ENCODE results near the gene SVOP. TPM values are rescaled to one million over a fixed set of nuclear protein-coding genes. Genes with fewer than 3 reads are reported as not detected.
"Not testable (repeated sequence)": the region's sequence is repeated elsewhere in the genome, so short reads cannot be mapped to it uniquely, and the experiment has no call there.

SVOP gene
- total and polyA plus RNA-seq, 2 donors from 2014 or later: 0.04 TPM; not detected in 1

- no peak overlapping the region for H3K4me3 ChIP-seq (ENCODE audit: low read length in 3 of 3)
- no peaks in the 10 kb centered on the region for H3K4me1 ChIP-seq (ENCODE audit: control insufficient read depth in 2 of 3, insufficient read depth in 2 of 3, low read depth in 1 of 3, low read length in 3 of 3)
- H3K36me3 ChIP-seq (ENCODE audit: control insufficient read depth in 2 of 3, insufficient read depth in 3 of 3, low read length in 3 of 3): no peaks in the 10 kb centered on the region
- intact Hi-C loops (cut with DNase I): no loop called here
- H3K27me3 ChIP-seq (ENCODE audit: control insufficient read depth, insufficient read depth, low read length): no peaks in the 10 kb centered on the region
- TF ChIP-seq CTCF (IDR thresholded peaks at IDR 0.05; ENCODE audit: borderline replicate concordance, extremely low read depth, insufficient read depth): no peak
- H3K27ac ChIP-seq (ENCODE audit: low read depth in 2 of 2, low read length in 2 of 2): no peak overlapping the region
- no peaks in the 10 kb centered on the region for H3K9me3 ChIP-seq (ENCODE audit: control insufficient read depth in 2 of 3, insufficient read depth in 1 of 3, low read length in 3 of 3)
- no peak overlapping the region for H3K9ac ChIP-seq (ENCODE audit: low read length in 3 of 3)
- DNase-seq (no peak), FAIRE-seq (no peak)
These were observed 16.9 kb downstream of the SVOP start for GRCh38 chr12:109004017-109004416.

GRCh38 chr12:108996320-108996719 is 24.5 kb downstream of the SVOP start:
- no peak for TF ChIP-seq CTCF (IDR thresholded peaks at IDR 0.05; ENCODE audit: borderline replicate concordance, extremely low read depth, insufficient read depth)
- intact Hi-C loops (cut with DNase I): no loop called here
- no peak overlapping the region for H3K9ac ChIP-seq (ENCODE audit: low read length in 3 of 3)
- H3K36me3 ChIP-seq (ENCODE audit: control insufficient read depth in 2 of 3, insufficient read depth in 3 of 3, low read length in 3 of 3): no peaks in the 10 kb centered on the region
- no peaks in the 10 kb centered on the region for H3K4me1 ChIP-seq (ENCODE audit: control insufficient read depth in 2 of 3, insufficient read depth in 2 of 3, low read depth in 1 of 3, low read length in 3 of 3)
- no peak overlapping the region for H3K4me3 ChIP-seq (ENCODE audit: low read length in 3 of 3)
- DNase-seq (no peak), FAIRE-seq (no peak)
- H3K9me3 ChIP-seq (ENCODE audit: control insufficient read depth in 2 of 3, insufficient read depth in 1 of 3, low read length in 3 of 3): no peaks in the 10 kb centered on the region
- no peaks in the 10 kb centered on the region for H3K27me3 ChIP-seq (ENCODE audit: control insufficient read depth, insufficient read depth, low read length)
- no peak overlapping the region for H3K27ac ChIP-seq (ENCODE audit: low read depth in 2 of 2, low read length in 2 of 2)

DNA sequence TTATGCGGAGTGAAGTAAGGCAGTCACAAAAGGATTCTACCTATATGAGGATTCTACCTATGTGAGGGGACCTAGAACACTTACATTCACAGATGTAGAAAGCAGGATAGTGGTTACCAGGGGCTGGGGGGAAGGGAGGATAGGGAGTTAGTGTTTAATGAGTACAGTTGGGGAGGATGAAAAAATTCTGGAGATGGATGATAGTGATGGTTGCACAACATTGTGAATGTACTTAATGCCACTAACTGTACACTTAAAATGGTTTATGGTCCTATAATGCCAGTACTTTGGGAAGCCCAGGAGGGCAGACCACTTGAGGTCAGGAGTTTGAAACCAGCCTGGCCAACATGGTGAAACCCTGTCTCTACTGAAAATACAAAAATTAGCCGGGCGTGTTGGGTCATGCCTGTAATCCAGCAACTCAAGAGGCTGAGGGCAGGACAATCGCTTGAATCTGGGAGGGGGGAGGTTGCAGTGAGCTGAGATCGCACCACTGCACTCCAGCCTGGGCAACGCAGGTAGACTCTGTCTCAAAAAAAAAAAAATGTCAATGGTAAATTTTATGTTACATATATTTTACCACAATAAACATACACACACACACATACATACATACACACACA is 25.4 kb downstream of the SVOP start:
- DNase-seq: no peak
- intact Hi-C loops (cut with DNase I): no loop called here
- Histone ChIP-seq H3K27me3 (ENCODE audit: control insufficient read depth, insufficient read depth, low read length) (no peaks in the 10 kb centered on the region), H3K27ac (ENCODE audit: low read depth in 2 of 2, low read length in 2 of 2) (no peak overlapping the region), H3K36me3 (ENCODE audit: control insufficient read depth in 2 of 3, insufficient read depth in 3 of 3, low read length in 3 of 3) (no peaks in the 10 kb centered on the region), H3K9ac (ENCODE audit: low read length in 3 of 3) (no peak overlapping the region), H3K4me1 (ENCODE audit: control insufficient read depth in 2 of 3, insufficient read depth in 2 of 3, low read depth in 1 of 3, low read length in 3 of 3) (no peaks in the 10 kb centered on the region), H3K9me3 (ENCODE audit: control insufficient read depth in 2 of 3, insufficient read depth in 1 of 3, low read length in 3 of 3) (no peaks in the 10 kb centered on the region), H3K4me3 (ENCODE audit: low read length in 3 of 3) (no peak overlapping the region)
- no peak for FAIRE-seq
- no peak for TF ChIP-seq CTCF (IDR thresholded peaks at IDR 0.05; ENCODE audit: borderline replicate concordance, extremely low read depth, insufficient read depth)

DNA sequence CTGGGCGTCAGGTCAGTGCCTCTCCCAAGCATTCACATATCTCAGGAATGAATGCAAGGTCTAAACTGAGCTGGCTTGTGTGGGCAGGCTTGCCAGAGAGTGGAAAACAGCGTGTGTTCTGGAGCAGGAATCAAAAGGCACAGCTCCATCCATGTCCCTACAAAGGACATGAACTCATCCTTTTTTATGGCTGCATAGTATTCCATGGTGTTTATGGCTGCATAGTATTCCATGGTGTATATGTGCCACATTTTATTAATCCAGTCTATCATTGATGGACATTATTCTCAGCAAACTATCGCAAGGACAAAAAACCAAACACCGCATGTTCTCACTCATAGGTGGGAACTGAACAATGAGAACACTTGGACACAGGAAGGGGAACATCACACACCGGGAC is 30.8 kb downstream of the SVOP start:
- FAIRE-seq; DNase-seq; H3K27me3 ChIP-seq (ENCODE audit: control insufficient read depth, insufficient read depth, low read length): not testable (repeated sequence)

More for the DNA sequence above, 30.8 kb downstream of the SVOP start:
- H3K36me3 ChIP-seq (ENCODE audit: control insufficient read depth in 2 of 3, insufficient read depth in 3 of 3, low read length in 3 of 3); intact Hi-C loops (cut with DNase I); H3K4me3 ChIP-seq (ENCODE audit: low read length in 3 of 3); H3K9me3 ChIP-seq (ENCODE audit: control insufficient read depth in 2 of 3, insufficient read depth in 1 of 3, low read length in 3 of 3); H3K9ac ChIP-seq (ENCODE audit: low read length in 3 of 3); H3K4me1 ChIP-seq (ENCODE audit: control insufficient read depth in 2 of 3, insufficient read depth in 2 of 3, low read depth in 1 of 3, low read length in 3 of 3); H3K27ac ChIP-seq (ENCODE audit: low read depth in 2 of 2, low read length in 2 of 2): not testable (repeated sequence)

All from kidney (tissue), 14 donors.